CD14-positive monocyte (primary cell): ENCODE measurements around the gene SPATS2L. TPM values are rescaled to one million over a fixed set of nuclear protein-coding genes. Genes with fewer than 3 reads are reported as not detected.
A peak's percentile ranks its signal among the peaks of the same experiment; 100 is the strongest.

Experiments used
- DNase-seq, 3 donors: peaks; one replicate each; pipeline ENCODE4 v3.0.0-alpha.2; 2011 to 2022
- H2AFZ ChIP-seq: 2 replicates; pipeline ENCODE4 v1.6.0; 2012; ENCODE audit warnings: mild to moderate bottlenecking, low read depth, low read length, inconsistent platforms; ENCODE audit not compliant: insufficient read depth, poor library complexity, severe bottlenecking
- H3K27ac ChIP-seq, 2 donors: 1 replicate in 1 of 2; 2 replicates in 1 of 2; pipeline ENCODE4 v1.5.1; 2012 to 2013; ENCODE audit warnings: low read length in 2 of 2, control low read depth in 1 of 2, inconsistent platforms in 1 of 2, low read depth in 1 of 2, mild to moderate bottlenecking in 1 of 2
- H3K27me3 ChIP-seq, 2 donors: one replicate each; pipeline versions ENCODE4 v1.6.0 to v1.6.1; 2011 to 2013; ENCODE audit warnings: low read length in 2 of 2; ENCODE audit not compliant: control insufficient read depth in 2 of 2, insufficient read depth in 2 of 2
- H3K36me3 ChIP-seq, 2 donors: replicated peaks in 1 of 2; 1 replicate in 1 of 2; 2 replicates in 1 of 2; pipeline versions ENCODE4 v1.5.1 to v1.6.1; 2012 to 2013; ENCODE audit warnings: low read length in 2 of 2, control low read depth in 1 of 2, inconsistent platforms in 1 of 2, mild to moderate bottlenecking in 1 of 2; ENCODE audit not compliant: insufficient read depth in 2 of 2, control insufficient read depth in 1 of 2
- H3K4me1 ChIP-seq, 2 donors: 1 replicate in 1 of 2; 2 replicates in 1 of 2; pipeline versions ENCODE4 v1.5.1 to v1.6.1; 2012 to 2013; ENCODE audit warnings: low read length in 2 of 2, control low read depth in 1 of 2, inconsistent platforms in 1 of 2, mild to moderate bottlenecking in 1 of 2, moderate library complexity in 1 of 2; ENCODE audit not compliant: insufficient read depth in 2 of 2, control insufficient read depth in 1 of 2
- H3K4me2 ChIP-seq: replicated peaks from 2 replicates; pipeline ENCODE3; 2012; ENCODE audit warnings: low read length, moderate library complexity, mild to moderate bottlenecking; ENCODE audit not compliant: poor library complexity, severe bottlenecking; ENCODE audit errors: extremely low read depth
- H3K4me3 ChIP-seq, 3 experiments: fragments of 200-600 bp in 1 of 3; sonication (generic) in 1 of 3; replicated peaks in 1 of 3; 1 replicate in 2 of 3; 2 replicates in 1 of 3; pipeline ENCODE4 v1.5.1; 2011 to 2013; ENCODE audit warnings: low read length in 3 of 3, mild to moderate bottlenecking in 3 of 3, control low read depth in 2 of 3, low read depth in 2 of 3, inconsistent platforms in 1 of 3, moderate library complexity in 1 of 3
- H3K79me2 ChIP-seq: 2 replicates; pipeline ENCODE4 v1.6.0; 2012; ENCODE audit warnings: mild to moderate bottlenecking, control low read depth, inconsistent platforms, low read length, moderate library complexity; ENCODE audit not compliant: insufficient read depth
- H3K9ac ChIP-seq: 2 replicates; pipeline ENCODE4 v1.6.0; 2017; ENCODE audit warnings: low read length, mild to moderate bottlenecking; ENCODE audit not compliant: insufficient read depth, poor library complexity, severe bottlenecking
- H3K9me3 ChIP-seq, 2 donors: replicated peaks in 1 of 2; 1 replicate in 1 of 2; 2 replicates in 1 of 2; pipeline versions ENCODE4 v1.5.1 to v1.6.1; 2012 to 2013; ENCODE audit warnings: low read length in 2 of 2, control low read depth in 1 of 2; ENCODE audit not compliant: control insufficient read depth in 1 of 2, insufficient read depth in 1 of 2
- H4K20me1 ChIP-seq: 2 replicates; pipeline ENCODE4 v1.6.0; 2012; ENCODE audit warnings: mild to moderate bottlenecking, low read length, control low read depth, moderate library complexity; ENCODE audit not compliant: insufficient read depth
- H3K27ac Mint-ChIP-seq, 7 donors: one replicate each; pipeline ENCODE4 v1.8.0; 2020; ENCODE audit warnings: mild to moderate bottlenecking in 7 of 7, mixed read lengths in 7 of 7, moderate library complexity in 6 of 7, inconsistent platforms in 2 of 7
- H3K27me3 Mint-ChIP-seq, 3 donors: one replicate each; pipeline ENCODE4 v1.8.0; 2021 to 2022; ENCODE audit warnings: low read depth in 3 of 3, mild to moderate bottlenecking in 3 of 3, mixed read lengths in 3 of 3, moderate library complexity in 3 of 3, inconsistent platforms in 1 of 3
- H3K36me3 Mint-ChIP-seq, 2 donors: one replicate each; pipeline ENCODE4 v1.8.0; 2020; ENCODE audit warnings: mixed read lengths in 2 of 2, inconsistent platforms in 1 of 2, mild to moderate bottlenecking in 1 of 2
- H3K4me1 Mint-ChIP-seq: one replicate; pipeline ENCODE4 v1.8.0; 2020; ENCODE audit warnings: mild to moderate bottlenecking, mixed read lengths
- H3K4me3 Mint-ChIP-seq, 2 donors: one replicate each; pipeline ENCODE4 v1.8.0; 2020; ENCODE audit warnings: mild to moderate bottlenecking in 2 of 2, mixed read lengths in 2 of 2, moderate library complexity in 1 of 2
- H3K9me3 Mint-ChIP-seq, 7 donors: one replicate each; pipeline ENCODE4 v1.8.0; 2020 to 2022; ENCODE audit warnings: mixed read lengths in 7 of 7, mild to moderate bottlenecking in 6 of 7, moderate library complexity in 6 of 7, inconsistent platforms in 2 of 7
- WGBS: methylation state at CpG from one replicate; pipeline ENCODE4 v1.1.5; 2013; ENCODE audit warnings: missing lambda C conversion rate; ENCODE audit not compliant: insufficient coverage; 5-methylcytosine and 5-hydroxymethylcytosine counted together
- intact Hi-C, 2 donors: fragments of 100-400 bp; cut with micrococcal nuclease; formaldehyde crosslinking; loops; one replicate each; pipeline versions ENCODE4 v1.15.0 to v1.15.1; 2023
- polyA plus RNA-seq, 3 donors: library from polyadenylated mRNA; depleted of rRNA in 1 of 3; unstranded in 2 of 3; stranded (reverse) in 1 of 3; fragments of 300-500 nt in 2 of 3; fragments of >200 nt in 1 of 3; fragmentation: Illumina TruSeq in 2 of 3; gene quantifications; 1 replicate in 2 of 3; 2 replicates in 1 of 3; pipeline ENCODE4 v1.2.3, GENCODE V29; 2012 to 2021
- TF ChIP-seq, protein P1 (sequence below): fragments of 200-600 bp; IDR thresholded peaks from one replicate; pipeline ENCODE4 v1.8.0; 2022; ENCODE audit warnings: antibody characterized with exemption, mild to moderate bottlenecking

Gene SPATS2L
- polyA plus RNA-seq, 3 donors: 2.7 to 5.2 (median 3.2) TPM

GRCh38 chr2:200341376-200341775 is 34.9 kb downstream of the SPATS2L start:
- Histone ChIP-seq H3K9me3 (no peaks in the 10 kb centered on the region), H3K4me3 (no peak overlapping the region), H3K9ac (no peak overlapping the region), H3K27me3 (no peaks in the 10 kb centered on the region), H2AFZ (no peak overlapping the region), H4K20me1 (no peaks in the 10 kb centered on the region), H3K4me1 (peaks cover 13 to 15% of the 10 kb centered on the region in 2 donors), H3K79me2 (no peaks in the 10 kb centered on the region), H3K27ac (no peak overlapping the region), H3K36me3 (no peaks in the 10 kb centered on the region), H3K4me2 (no peak overlapping the region)
- H3K9me3 Mint-ChIP-seq: peaks cover 0 to 2% (median 0%) of the 10 kb centered on the region in 7 donors
- H3K27me3 Mint-ChIP-seq: peaks cover 0 to 3% (median 0%) of the 10 kb centered on the region in 3 donors
- no peak overlapping the region for H3K27ac Mint-ChIP-seq
- TF ChIP-seq, protein P1, sequence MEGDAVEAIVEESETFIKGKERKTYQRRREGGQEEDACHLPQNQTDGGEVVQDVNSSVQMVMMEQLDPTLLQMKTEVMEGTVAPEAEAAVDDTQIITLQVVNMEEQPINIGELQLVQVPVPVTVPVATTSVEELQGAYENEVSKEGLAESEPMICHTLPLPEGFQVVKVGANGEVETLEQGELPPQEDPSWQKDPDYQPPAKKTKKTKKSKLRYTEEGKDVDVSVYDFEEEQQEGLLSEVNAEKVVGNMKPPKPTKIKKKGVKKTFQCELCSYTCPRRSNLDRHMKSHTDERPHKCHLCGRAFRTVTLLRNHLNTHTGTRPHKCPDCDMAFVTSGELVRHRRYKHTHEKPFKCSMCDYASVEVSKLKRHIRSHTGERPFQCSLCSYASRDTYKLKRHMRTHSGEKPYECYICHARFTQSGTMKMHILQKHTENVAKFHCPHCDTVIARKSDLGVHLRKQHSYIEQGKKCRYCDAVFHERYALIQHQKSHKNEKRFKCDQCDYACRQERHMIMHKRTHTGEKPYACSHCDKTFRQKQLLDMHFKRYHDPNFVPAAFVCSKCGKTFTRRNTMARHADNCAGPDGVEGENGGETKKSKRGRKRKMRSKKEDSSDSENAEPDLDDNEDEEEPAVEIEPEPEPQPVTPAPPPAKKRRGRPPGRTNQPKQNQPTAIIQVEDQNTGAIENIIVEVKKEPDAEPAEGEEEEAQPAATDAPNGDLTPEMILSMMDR: no peak
- no peak overlapping the region for H3K4me3 Mint-ChIP-seq
- intact Hi-C loops: no loop called here
- peaks cover 20% of the 10 kb centered on the region for H3K4me1 Mint-ChIP-seq
- 86% methylated on average over 1 of the region's 1 CpG for WGBS
- no peak for DNase-seq
- H3K36me3 Mint-ChIP-seq: no peaks in the 10 kb centered on the region

DNA sequence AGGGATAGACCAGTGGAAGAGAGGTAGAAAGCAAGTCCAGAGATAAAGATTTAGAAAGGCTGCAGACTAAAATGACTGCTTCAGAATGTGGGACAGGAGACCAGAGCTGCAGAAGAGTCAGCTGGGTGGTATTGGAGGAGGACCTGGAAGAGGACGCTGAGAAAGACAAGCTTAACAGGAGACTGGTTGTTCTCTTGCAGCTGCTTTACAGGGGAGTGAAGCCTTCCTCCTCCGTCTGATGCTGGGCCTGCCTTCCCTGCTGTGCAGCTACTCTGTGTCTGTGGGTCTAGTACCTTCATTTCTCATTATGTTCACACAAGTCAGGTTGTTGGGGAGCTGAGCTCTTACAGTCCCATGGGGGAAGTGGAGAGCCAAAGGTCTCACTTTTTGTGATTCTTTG is 35.7 kb downstream of the SPATS2L start:
- Histone ChIP-seq H3K4me3 (no peak overlapping the region), H3K27ac (no peak overlapping the region), H3K36me3 (no peaks in the 10 kb centered on the region), H2AFZ (no peak overlapping the region), H3K4me1 (peaks cover 13 to 15% of the 10 kb centered on the region in 2 donors), H3K27me3 (no peaks in the 10 kb centered on the region), H3K4me2 (no peak overlapping the region), H3K79me2 (no peaks in the 10 kb centered on the region), H4K20me1 (no peaks in the 10 kb centered on the region), H3K9ac (no peak overlapping the region), H3K9me3 (no peaks in the 10 kb centered on the region)
- Mint-ChIP-seq H3K4me1 (peaks cover 20% of the 10 kb centered on the region), H3K27ac (no peak overlapping the region), H3K36me3 (no peaks in the 10 kb centered on the region), H3K9me3 (peaks cover 0 to 2% (median 0%) of the 10 kb centered on the region in 7 donors), H3K27me3 (peaks cover 0 to 3% (median 0%) of the 10 kb centered on the region in 3 donors), H3K4me3 (peak overlapping the region in 1 of 2 donors; percentile 18)
- 93% methylated on average over 2 of the region's 2 CpGs for WGBS
- DNase-seq: no peak
- TF ChIP-seq, protein P1: no peak
- intact Hi-C loops: no loop called here
